NCI-H2171 treated with DMSO at 0.1 percent for 48 hours (cell line): ENCODE measurements around the gene H2AZ1.
"Not testable (repeated sequence)": the region's sequence is repeated elsewhere in the genome, so short reads cannot be mapped to it uniquely, and the experiment has no call there.

Experiments
- DNase-seq: peaks from one replicate; lab custom pipeline; 2025; lab: John Stamatoyannopoulos, UW

Gene H2AZ1

GRCh38 chr4:99949999-99950912, at the start of gene H2AZ1:
Gene H2AZ1 (minus strand): TSS chr4:99950275. CDS start chr4:99950170, 105 bp downstream.
- DNase-seq = peak; percentile 92

GRCh38 chr4:99998062-99998867, 48.2 kb upstream of the H2AZ1 start:
- peak; percentile 4 for DNase-seq

GRCh38 chr4:99991741-99992140, 41.7 kb upstream of the H2AZ1 start:
- no peak for DNase-seq

GRCh38 chr4:99987681-99988080, 37.6 kb upstream of the H2AZ1 start:
- DNase-seq = no peak

GRCh38 chr4:99986792-99987191, 36.7 kb upstream of the H2AZ1 start:
- no peak for DNase-seq

- no peak for DNase-seq
These were observed 33.3 kb upstream of the H2AZ1 start for GRCh38 chr4:99983289-99983943.

- DNase-seq = no peak
These were observed 29.8 kb upstream of the H2AZ1 start for GRCh38 chr4:99979872-99980271.

- DNase-seq = no peak
These were observed 21.5 kb upstream of the H2AZ1 start for GRCh38 chr4:99971453-99972111.

- DNase-seq = no peak
These were observed 18.3 kb upstream of the H2AZ1 start for GRCh38 chr4:99968330-99968729.

- DNase-seq = no peak
These were observed 16.6 kb upstream of the H2AZ1 start for GRCh38 chr4:99966692-99967091.

GRCh38 chr4:99965674-99966350, 15.7 kb upstream of the H2AZ1 start:
- DNase-seq = no peak

GRCh38 chr4:99965173-99965572, 15.1 kb upstream of the H2AZ1 start:
- no peak for DNase-seq

- DNase-seq = no peak
These were observed 11.6 kb upstream of the H2AZ1 start for GRCh38 chr4:99961711-99962110.

- DNase-seq = no peak
These were observed 10.6 kb upstream of the H2AZ1 start for GRCh38 chr4:99960648-99961047.

GRCh38 chr4:99958207-99958606, 8.1 kb upstream of the H2AZ1 start:
- DNase-seq = not testable (repeated sequence)

- no peak for DNase-seq
These were observed 809 bp upstream of the H2AZ1 start for GRCh38 chr4:99950913-99951254.

- DNase-seq = peak; percentile 85
These were observed 759 bp downstream of the H2AZ1 start for GRCh38 chr4:99949034-99949998.

GRCh38 chr4:99947608-99948007, 2.5 kb downstream of the H2AZ1 start:
- DNase-seq = no peak

GRCh38 chr4:99947190-99947578, 2.9 kb downstream of the H2AZ1 start:
- DNase-seq = no peak
